HepG2 (cell line): ENCODE results near the gene DAPL1. TPM values are rescaled to one million over a fixed set of nuclear protein-coding genes. Genes with fewer than 3 reads are reported as not detected.

Source experiments
- ATAC-seq: fragments of 200-7000 bp; cut with Tn5 transposase; 3 replicates; pipeline ENCODE4 v1.9.1; 2020; ENCODE audit warnings: mild to moderate bottlenecking, moderate library complexity
- BruUV-seq: library from RNA; stranded (reverse); fragments of 400-500 nt; replicated peaks from 2 replicates; lab custom pipeline; 2021; lab: Mats Ljungman, UMichigan
- CTCF ChIA-PET: fragments of 300-600 bp; formaldehyde crosslinking; extraction: SDS; loops from one replicate; lab custom pipeline; 2021; ENCODE audit warnings: low total read pairs, inconsistent platforms, low intra/inter-chr PET ratio; lab: Yijun Ruan, JAX
- POLR2A ChIA-PET: fragments of 350-600 bp; sonication (Branson Sonifier 250); formaldehyde crosslinking; loops from one replicate; lab custom pipeline; 2020; ENCODE audit warnings: antibody characterized with exemption, inconsistent platforms; lab: Yijun Ruan, JAX
- DNase-seq: peaks from one replicate; pipeline ENCODE4 v3.0.0-alpha.2; 2015; ENCODE audit warnings: low spot score
- FAIRE-seq: peaks from 3 replicates; lab custom pipeline; 2011; peaks lifted over from hg19 to GRCh38; lab: Jason Lieb, UNC
- H2AFZ ChIP-seq: one replicate; pipeline ENCODE4 v1.6.1; 2011; ENCODE audit warnings: low read length, inconsistent platforms
- H3K27ac ChIP-seq: fragments of 300-600 bp; 3 replicates; pipeline ENCODE4 v1.8.0; 2011; ENCODE audit warnings: mixed run types, mild to moderate bottlenecking, mixed read lengths, low read length, inconsistent platforms; ENCODE audit not compliant: insufficient read depth; ENCODE audit errors: extremely low read length
- H3K27me3 ChIP-seq, 2 experiments: fragments of 200-600 bp in 1 of 2; 2 replicates in 1 of 2; 3 replicates in 1 of 2; pipeline versions ENCODE4 v1.6.0 to v1.8.0; 2011; ENCODE audit warnings: low read length in 2 of 2, mild to moderate bottlenecking in 2 of 2, moderate library complexity in 2 of 2, inconsistent platforms in 1 of 2; ENCODE audit not compliant: insufficient read depth in 2 of 2, control insufficient read depth in 1 of 2
- H3K36me3 ChIP-seq, 2 experiments: fragments of 200-600 bp in 1 of 2; replicated peaks in 1 of 2; 2 replicates in 1 of 2; 3 replicates in 1 of 2; pipeline versions ENCODE4 v1.5.1 to v1.8.0; 2011; ENCODE audit warnings: low read length in 2 of 2, inconsistent platforms in 1 of 2; ENCODE audit not compliant: insufficient read depth in 2 of 2, control insufficient read depth in 1 of 2
- H3K4me1 ChIP-seq: 2 replicates; pipeline ENCODE4 v1.5.1; 2012; ENCODE audit warnings: low read length, inconsistent platforms; ENCODE audit not compliant: insufficient read depth
- H3K4me2 ChIP-seq: 2 replicates; pipeline ENCODE4 v1.6.0; 2011; ENCODE audit warnings: low read depth, low read length, inconsistent platforms
- H3K4me3 ChIP-seq, 3 experiments: fragments of 200-600 bp in 1 of 3; sonication (generic), shearing (Covaris generic) in 1 of 3; replicated peaks in 1 of 3; 2 replicates each; pipeline ENCODE4 v1.5.1; 2011 to 2016; ENCODE audit warnings: low read length in 3 of 3, inconsistent platforms in 2 of 3, low read depth in 2 of 3, mild to moderate bottlenecking in 2 of 3, control low read depth in 1 of 3, mixed read lengths in 1 of 3; ENCODE audit not compliant: insufficient read depth in 1 of 3
- H3K79me2 ChIP-seq: one replicate; pipeline ENCODE4 v1.6.1; 2011; ENCODE audit warnings: low read length, inconsistent platforms; ENCODE audit not compliant: insufficient read depth
- H3K9ac ChIP-seq: 2 replicates; pipeline ENCODE4 v1.6.0; 2011; ENCODE audit warnings: mild to moderate bottlenecking, low read depth, low read length, inconsistent platforms; ENCODE audit not compliant: insufficient read depth
- H3K9me3 ChIP-seq: 2 replicates; pipeline ENCODE4 v1.5.1; 2012; ENCODE audit warnings: mild to moderate bottlenecking, low read length
- H4K20me1 ChIP-seq: 2 replicates; pipeline ENCODE4 v1.6.0; 2011; ENCODE audit warnings: inconsistent platforms, mild to moderate bottlenecking, low read length, moderate library complexity; ENCODE audit not compliant: insufficient read depth
- BCLAF1 ChIP-seq: fragments of 450-650 bp; IDR thresholded peaks from 2 replicates; pipeline ENCODE4 v1.6.1; 2017; ENCODE audit warnings: mild to moderate bottlenecking
- E2F1 ChIP-seq: sonication (generic); formaldehyde crosslinking; IDR thresholded peaks from 2 replicates; pipeline ENCODE4 v1.5.0; 2020; ENCODE audit warnings: missing genetic modification reagents
- EEA1 ChIP-seq: sonication (generic); formaldehyde crosslinking; IDR thresholded peaks from 2 replicates; pipeline ENCODE4 v1.5.1; 2020; ENCODE audit warnings: mild to moderate bottlenecking, missing genetic modification reagents, borderline replicate concordance
- IRF2 ChIP-seq: IDR thresholded peaks from 2 replicates; pipeline ENCODE4 v1.6.1; 2018; ENCODE audit warnings: missing genetic modification reagents, missing compliant biosample characterization
- KAT2B ChIP-seq: fragments of 150-350 bp; IDR thresholded peaks from 2 replicates; pipeline ENCODE4 v1.6.1; 2014; ENCODE audit warnings: low read depth, low read length, borderline replicate concordance
- SMAD9 ChIP-seq: sonication (generic); formaldehyde crosslinking; IDR thresholded peaks from 2 replicates; pipeline ENCODE4 v1.5.1; 2020; ENCODE audit warnings: mild to moderate bottlenecking, missing genetic modification reagents
- ZBTB14 ChIP-seq: sonication (generic); formaldehyde crosslinking; IDR thresholded peaks from 2 replicates; pipeline ENCODE4 v1.4.0; 2020; ENCODE audit warnings: missing genetic modification reagents
- ZBTB38 ChIP-seq: sonication (generic); formaldehyde crosslinking; IDR thresholded peaks from 2 replicates; pipeline ENCODE4 v1.5.1; 2020; ENCODE audit warnings: mild to moderate bottlenecking, missing genetic modification reagents
- ZFYVE20 ChIP-seq: sonication (generic); formaldehyde crosslinking; IDR thresholded peaks from 2 replicates; pipeline ENCODE4 v1.8.0; 2023; ENCODE audit warnings: low read depth, mild to moderate bottlenecking, moderate library complexity, missing genetic modification reagents, borderline replicate concordance
- ZNF367 ChIP-seq: sonication (generic); formaldehyde crosslinking; IDR thresholded peaks from 2 replicates; pipeline ENCODE4 v1.4.0; 2020; ENCODE audit warnings: missing genetic modification reagents, borderline replicate concordance
- ZNF382 ChIP-seq: sonication (generic); formaldehyde crosslinking; IDR thresholded peaks from 2 replicates; pipeline ENCODE4 v1.5.0; 2020; ENCODE audit warnings: missing genetic modification reagents, mild to moderate bottlenecking, borderline replicate concordance
- ZNF510 ChIP-seq: sonication (generic); formaldehyde crosslinking; IDR thresholded peaks from 2 replicates; pipeline ENCODE4 v1.4.0; 2020; ENCODE audit warnings: low read depth, mild to moderate bottlenecking, missing genetic modification reagents
- ZNF572 ChIP-seq: sonication (generic); formaldehyde crosslinking; IDR thresholded peaks from 2 replicates; pipeline ENCODE4 v1.5.1; 2020; ENCODE audit warnings: mild to moderate bottlenecking, missing genetic modification reagents
- ZNF639 ChIP-seq: conservative IDR thresholded peaks from 2 replicates; pipeline ENCODE4 v1.6.1; 2018; ENCODE audit warnings: missing genetic modification reagents
- ZNF660 ChIP-seq: sonication (generic); formaldehyde crosslinking; IDR thresholded peaks from 2 replicates; pipeline ENCODE4 v1.5.1; 2020; ENCODE audit warnings: mild to moderate bottlenecking, low read depth, missing genetic modification reagents, borderline replicate concordance
- ZNF709 ChIP-seq: sonication (generic); formaldehyde crosslinking; IDR thresholded peaks from 2 replicates; pipeline ENCODE4 v1.5.0; 2020; ENCODE audit warnings: mild to moderate bottlenecking, missing genetic modification reagents
- ZNF770 ChIP-seq: sonication (generic); formaldehyde crosslinking; IDR thresholded peaks from 2 replicates; pipeline ENCODE4 v1.5.0; 2020; ENCODE audit warnings: mild to moderate bottlenecking, missing genetic modification reagents
- WGBS: methylation state at CpG from one replicate; pipeline ENCODE4 v1.1.6; 2017; ENCODE audit warnings: low lambda C conversion rate; 5-methylcytosine and 5-hydroxymethylcytosine counted together
- in situ Hi-C: cut with HindIII; loops from 2 replicates; pipeline ENCODE4 v1.10.0; 2017; ENCODE audit warnings: low pct_unique_long_range_greater_than_20kb; ENCODE audit not compliant: extremely low pct_ligation_motif_present
- intact Hi-C: fragments of 100-400 bp; cut with micrococcal nuclease; formaldehyde crosslinking; loops from one replicate; pipeline ENCODE4 v1.10.0; 2022; ENCODE audit not compliant: unreplicated experiment
- polyA plus RNA-seq, 8 experiments: library from polyadenylated mRNA; depleted of rRNA in 3 of 8; stranded (reverse) in 7 of 8; unstranded in 1 of 8; fragments of >200 nt; fragmentation: Illumina TruSeq in 4 of 8; extraction: Trizol in 4 of 8; gene quantifications; 2 replicates each; pipeline versions ENCODE4 v1.2.1 to v1.2.3, GENCODE V29; 2011 to 2016; ENCODE audit warnings: low read depth in 4 of 8, missing spikeins in 1 of 8, mixed read lengths in 1 of 8; ENCODE audit not compliant: insufficient read depth in 1 of 8
- total RNA-seq, 5 experiments: library from RNA; depleted of rRNA; stranded (reverse); fragments of >200 nt; fragmentation: Illumina TruSeq; extraction: Trizol; gene quantifications; 2 replicates each; pipeline ENCODE4 v1.2.3, GENCODE V29; 2016; ENCODE audit warnings: low read depth in 1 of 5

The DAPL1 gene
- total and polyA plus RNA-seq, 2 of the 13 experiments (the other 11 are each of a cell fraction or from before 2014, with no cell fraction given): not detected

GRCh38 chr2:158782616-158783015, 12.5 kb upstream of the DAPL1 start:
- no peak for DNase-seq
- intact Hi-C loops: no loop called here
- ChIA-PET CTCF (no interaction called here), POLR2A (no interaction called here)
- FAIRE-seq: no peak
- Histone ChIP-seq H4K20me1 (no peaks in the 10 kb centered on the region), H3K79me2 (no peaks in the 10 kb centered on the region), H3K4me1 (no peaks in the 10 kb centered on the region), H3K9ac (no peak overlapping the region), H3K4me2 (no peak overlapping the region), H3K27ac (no peak overlapping the region), H3K9me3 (no peaks in the 10 kb centered on the region), H3K27me3 (no peaks in the 10 kb centered on the region; a peak in 2 of 5 replicates), H2AFZ (no peak overlapping the region), H3K4me3 (no peak overlapping the region), H3K36me3 (no peaks in the 10 kb centered on the region)
- 79% methylated on average over 5 of the region's 5 CpGs for WGBS
- BruUV-seq: no TSS peak
- in situ Hi-C loops: no loop called here
- no peak for ATAC-seq
- TF ChIP-seq ZNF639 (CRISPR knock-in tag): no peak
- no peak for TF ChIP-seq EEA1 (CRISPR knock-in tag)
- no peak for TF ChIP-seq ZBTB14 (CRISPR knock-in tag)
- TF ChIP-seq ZFYVE20: no peak
- TF ChIP-seq ZNF367 (CRISPR knock-in tag): no peak
- TF ChIP-seq ZNF770 (CRISPR knock-in tag): no peak
- TF ChIP-seq BCLAF1: no peak
- TF ChIP-seq ZNF382 (CRISPR knock-in tag): no peak
- TF ChIP-seq ZNF510 (CRISPR knock-in tag): no peak
- TF ChIP-seq ZBTB38 (CRISPR knock-in tag): no peak
- no peak for TF ChIP-seq E2F1 (CRISPR knock-in tag)
- TF ChIP-seq ZNF709 (CRISPR knock-in tag): no peak
- no peak for TF ChIP-seq KAT2B
- TF ChIP-seq IRF2 (CRISPR knock-in tag): no peak
- no peak for TF ChIP-seq ZNF660
- TF ChIP-seq ZNF572 (CRISPR knock-in tag): no peak
- TF ChIP-seq SMAD9 (CRISPR knock-in tag): no peak
